Mucosa of descending colon (tissue), 3 donors: ENCODE results near the gene IGF2BP2. TPM values are rescaled to one million over a fixed set of nuclear protein-coding genes. Genes with fewer than 3 reads are reported as not detected.

Experiments
- ATAC-seq: fragments of 200-7000 bp; cut with Tn5 transposase; one replicate; pipeline ENCODE4 v1.9.1; 2020; ENCODE audit warnings: mild to moderate bottlenecking, moderate library complexity
- DNase-seq, 3 donors: peaks; one replicate each; pipeline ENCODE4 v3.0.0-alpha.2; 2020
- H3K36me3 ChIP-seq: fragments of 200-600 bp; one replicate; pipeline ENCODE4 v1.8.0; 2021; ENCODE audit warnings: low read depth, mild to moderate bottlenecking
- H3K4me1 ChIP-seq: fragments of 200-600 bp; one replicate; pipeline ENCODE4 v1.8.0; 2021; ENCODE audit warnings: low read depth, mild to moderate bottlenecking
- H3K4me3 ChIP-seq: fragments of 200-600 bp; one replicate; pipeline ENCODE4 v1.8.0; 2021; ENCODE audit warnings: mild to moderate bottlenecking
- H3K9me3 ChIP-seq: fragments of 200-600 bp; one replicate; pipeline ENCODE4 v1.8.0; 2021; ENCODE audit warnings: mild to moderate bottlenecking
- CTCF ChIP-seq: fragments of 200-600 bp; IDR thresholded peaks from one replicate; pipeline ENCODE4 v1.8.0; 2022; ENCODE audit warnings: antibody characterized with exemption, mild to moderate bottlenecking
- intact Hi-C, 2 donors: fragments of 100-400 bp; cut with DNase I in 1 of 2; cut with micrococcal nuclease in 1 of 2; formaldehyde crosslinking; loops; one replicate each; pipeline versions ENCODE4 v1.11.0 to v1.11.1; 2022; cut with DNase I, micrococcal nuclease
- total RNA-seq, 3 donors: library from RNA; stranded (reverse); fragmentation: NEBNext Ultra II Directional in 2 of 3; extraction: Animal tissue kit (Norgen Biotek cat#: 25700) in 2 of 3; gene quantifications; one replicate each; pipeline versions ENCODE4 v1.2.1 to v1.2.4, GENCODE V29; 2021 to 2023
- donor health status: DM: no; HTN: no; CAD: no; lungs with moderate emphysema.
- donor health status: DM: no; HTN: no; CAD: no.
- donor health status: DM: no; HTN: yes; CAD: no.

IGF2BP2 gene
- total RNA-seq, 3 donors from 2014 or later, result 26.7 to 67.4 (median 42.1) TPM

- TF ChIP-seq CTCF, result no peak
- ATAC-seq (no peak), DNase-seq (no peak)
- peaks cover 24% of the 10 kb centered on the region for H3K4me1 ChIP-seq
- H3K36me3 ChIP-seq, result no peaks in the 10 kb centered on the region
- intact Hi-C loops, result no loop called here
- no peak overlapping the region for H3K4me3 ChIP-seq
- no peaks in the 10 kb centered on the region for H3K9me3 ChIP-seq
Observed at GRCh38 chr3:185711255-185711870, 113.5 kb downstream of the IGF2BP2 start.

- DNase-seq (no peak), ATAC-seq (no peak)
- Histone ChIP-seq H3K36me3 (no peaks in the 10 kb centered on the region), H3K4me1 (peaks cover 14% of the 10 kb centered on the region), H3K9me3 (no peaks in the 10 kb centered on the region), H3K4me3 (no peak overlapping the region)
- intact Hi-C loops, result no loop called here
- TF ChIP-seq CTCF, result no peak
Observed at GRCh38 chr3:185709251-185709955, 115.4 kb downstream of the IGF2BP2 start.

GRCh38 chr3:185708392-185708791, 116.5 kb downstream of the IGF2BP2 start:
- ATAC-seq (peak; percentile 8), DNase-seq (no peak)
- Histone ChIP-seq H3K9me3 (no peaks in the 10 kb centered on the region), H3K36me3 (no peaks in the 10 kb centered on the region), H3K4me3 (no peak overlapping the region), H3K4me1 (peaks cover 9% of the 10 kb centered on the region)
- TF ChIP-seq CTCF, result no peak
- intact Hi-C loops, result no loop called here

GRCh38 chr3:185705498-185705897, 119.3 kb downstream of the IGF2BP2 start:
- Histone ChIP-seq H3K9me3 (no peaks in the 10 kb centered on the region), H3K4me3 (no peak overlapping the region), H3K4me1 (peaks cover 12% of the 10 kb centered on the region), H3K36me3 (no peaks in the 10 kb centered on the region)
- intact Hi-C loops, result no loop called here
- no peak for TF ChIP-seq CTCF
- no peak for ATAC-seq
- no peak for DNase-seq

GRCh38 chr3:185702262-185703225, 122.3 kb downstream of the IGF2BP2 start:
- H3K9me3 ChIP-seq, result no peaks in the 10 kb centered on the region
- peaks cover 8% of the 10 kb centered on the region for H3K4me1 ChIP-seq
- DNase-seq (peak in 1 of 3 donors; percentile 51), ATAC-seq (peak; percentile 93)
- H3K4me3 ChIP-seq, result no peak overlapping the region
- no peaks in the 10 kb centered on the region for H3K36me3 ChIP-seq
- no peak for TF ChIP-seq CTCF
- intact Hi-C loops, result no loop called here
